GM12864 (cell line): ENCODE results near the gene THEM4.

Experiments
- DNase-seq: peaks from one replicate; pipeline ENCODE4 v3.0.0-alpha.2; 2011; ENCODE audit warnings: low read depth
- H3K4me3 ChIP-seq: 2 replicates; pipeline ENCODE4 v1.5.1; 2011; ENCODE audit warnings: mild to moderate bottlenecking, low read depth, low read length, control low read depth
- TF ChIP-seq, protein P1 (sequence below): IDR thresholded peaks from 2 replicates; pipeline ENCODE4 v1.5.1; 2011; ENCODE audit warnings: low read depth, mild to moderate bottlenecking, moderate library complexity, low read length, control low read depth, inconsistent platforms; ENCODE audit errors: missing control alignments

Gene THEM4

DNA sequence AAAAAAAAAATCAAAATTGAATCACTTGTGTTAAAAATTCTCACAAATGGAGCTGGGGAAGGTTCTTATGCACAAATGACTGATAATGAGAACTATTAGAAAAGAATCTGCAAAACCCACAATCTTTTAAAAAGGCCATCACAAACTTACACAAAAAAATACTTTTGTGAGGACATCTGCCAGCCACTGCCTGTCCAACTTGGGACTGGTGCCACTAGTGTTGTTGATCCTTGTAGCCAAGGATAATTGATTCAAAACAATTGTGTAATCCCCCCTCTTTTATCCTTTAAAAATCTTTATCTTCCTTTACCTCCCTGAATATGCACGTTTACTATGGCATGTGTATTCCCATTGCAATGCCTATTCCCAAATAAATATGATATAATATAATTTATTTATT, 39.2 kb upstream of the THEM4 start:
- DNase-seq = no peak
- TF ChIP-seq, protein P1, sequence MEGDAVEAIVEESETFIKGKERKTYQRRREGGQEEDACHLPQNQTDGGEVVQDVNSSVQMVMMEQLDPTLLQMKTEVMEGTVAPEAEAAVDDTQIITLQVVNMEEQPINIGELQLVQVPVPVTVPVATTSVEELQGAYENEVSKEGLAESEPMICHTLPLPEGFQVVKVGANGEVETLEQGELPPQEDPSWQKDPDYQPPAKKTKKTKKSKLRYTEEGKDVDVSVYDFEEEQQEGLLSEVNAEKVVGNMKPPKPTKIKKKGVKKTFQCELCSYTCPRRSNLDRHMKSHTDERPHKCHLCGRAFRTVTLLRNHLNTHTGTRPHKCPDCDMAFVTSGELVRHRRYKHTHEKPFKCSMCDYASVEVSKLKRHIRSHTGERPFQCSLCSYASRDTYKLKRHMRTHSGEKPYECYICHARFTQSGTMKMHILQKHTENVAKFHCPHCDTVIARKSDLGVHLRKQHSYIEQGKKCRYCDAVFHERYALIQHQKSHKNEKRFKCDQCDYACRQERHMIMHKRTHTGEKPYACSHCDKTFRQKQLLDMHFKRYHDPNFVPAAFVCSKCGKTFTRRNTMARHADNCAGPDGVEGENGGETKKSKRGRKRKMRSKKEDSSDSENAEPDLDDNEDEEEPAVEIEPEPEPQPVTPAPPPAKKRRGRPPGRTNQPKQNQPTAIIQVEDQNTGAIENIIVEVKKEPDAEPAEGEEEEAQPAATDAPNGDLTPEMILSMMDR = no peak
- no peak overlapping the region for H3K4me3 ChIP-seq

DNA sequence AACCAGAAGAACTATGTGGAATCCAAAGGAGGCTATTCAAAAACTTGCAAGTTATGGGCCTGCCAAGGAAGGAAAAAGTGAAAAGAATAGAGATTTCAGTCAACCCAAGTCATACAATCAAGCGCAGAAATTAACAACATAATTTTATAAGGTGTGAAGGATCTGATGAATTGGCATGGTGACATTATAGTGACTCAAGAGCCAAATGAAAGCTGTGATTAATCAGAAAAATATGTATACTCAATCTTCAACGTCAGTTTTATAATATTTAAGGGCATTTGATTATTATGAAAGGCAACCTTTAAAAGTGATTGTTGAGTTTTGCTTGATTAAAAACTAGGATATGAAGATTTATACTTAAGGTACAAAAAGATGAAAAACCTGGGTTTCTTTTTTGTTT, 37.8 kb upstream of the THEM4 start:
- DNase-seq = no peak
- TF ChIP-seq, protein P1 = no peak
- H3K4me3 ChIP-seq = no peak overlapping the region

DNA sequence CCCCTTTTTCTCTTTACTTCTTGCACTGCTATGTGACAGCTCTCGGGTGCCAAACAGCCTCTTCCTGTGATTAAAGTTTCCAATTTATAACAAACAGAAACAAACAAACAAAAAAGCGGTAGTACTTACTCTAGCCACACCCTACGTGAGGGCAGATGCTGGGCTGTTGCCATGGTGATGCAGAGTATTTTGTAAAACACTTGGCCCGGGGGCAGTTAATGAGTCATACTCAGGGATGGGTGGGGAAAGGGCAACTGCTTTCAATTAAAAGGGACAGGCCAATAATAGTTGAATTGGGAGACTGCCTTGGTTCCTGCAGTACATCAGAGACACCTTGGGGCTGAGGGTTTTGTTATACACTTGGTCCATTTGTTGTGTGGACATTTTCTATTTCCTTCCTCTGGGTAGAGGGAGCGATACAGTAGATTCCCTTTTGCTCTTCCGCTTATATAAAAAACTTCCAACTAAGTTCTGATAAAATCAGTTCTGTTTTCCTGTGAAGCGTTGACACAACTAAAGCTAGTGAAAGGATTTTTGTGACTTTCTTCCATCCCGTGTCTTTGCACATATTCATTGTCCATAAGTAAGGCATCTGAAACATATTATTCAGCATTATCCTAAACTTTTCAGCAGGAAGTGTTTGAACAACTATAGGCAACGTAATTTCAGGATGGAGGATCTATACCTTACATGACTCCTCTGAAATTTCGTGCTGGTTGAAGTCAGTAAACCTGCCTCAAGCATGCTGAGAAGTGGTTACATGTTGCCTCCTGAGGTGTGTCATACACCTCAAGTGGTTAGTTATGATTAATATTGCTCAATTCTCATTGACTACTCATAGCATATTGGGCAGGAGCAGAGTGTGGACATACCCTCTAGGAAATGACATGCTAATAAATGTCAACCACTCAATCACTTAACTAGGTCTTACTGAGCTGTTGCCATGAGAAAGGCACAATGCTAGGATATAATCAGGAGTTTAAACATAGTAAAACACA, 36.7 kb upstream of the THEM4 start:
- DNase-seq = no peak
- no peak overlapping the region for H3K4me3 ChIP-seq
- TF ChIP-seq, protein P1 = no peak

DNA sequence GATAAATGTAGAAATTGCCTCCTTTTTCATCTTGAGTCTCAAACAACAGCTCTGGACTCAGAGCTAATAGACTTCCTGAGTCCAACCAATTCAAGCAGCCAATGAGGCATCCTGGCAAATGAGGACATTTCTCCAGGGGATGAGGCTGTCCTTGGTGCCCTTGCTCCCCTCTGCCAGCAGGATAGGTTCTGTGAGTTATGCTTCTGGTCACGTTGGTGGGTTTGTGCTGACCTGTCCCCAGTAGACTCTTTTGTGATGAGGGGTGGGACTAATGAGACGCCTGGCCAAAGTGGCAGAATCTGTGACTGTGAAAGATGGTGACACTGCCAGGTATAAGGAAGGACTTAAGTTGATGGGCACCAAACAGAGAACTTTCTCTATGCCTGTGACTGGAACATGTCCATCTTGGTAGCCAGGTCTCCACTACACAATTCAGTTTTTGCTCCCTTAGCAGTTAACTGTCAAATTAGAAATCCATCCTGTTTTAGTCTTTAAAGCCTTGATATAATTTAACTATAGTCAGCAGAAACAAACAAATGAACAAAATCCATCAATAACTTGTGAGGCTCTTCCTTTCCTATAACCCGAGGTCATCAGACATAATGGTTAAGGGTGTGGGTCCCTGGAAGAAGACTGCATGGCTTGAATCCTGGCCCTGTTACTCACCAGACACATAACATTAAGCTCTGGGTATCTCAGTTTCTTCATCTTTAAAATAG, 35.7 kb upstream of the THEM4 start:
- DNase-seq = no peak
- TF ChIP-seq, protein P1 = no peak
- no peak overlapping the region for H3K4me3 ChIP-seq

DNA sequence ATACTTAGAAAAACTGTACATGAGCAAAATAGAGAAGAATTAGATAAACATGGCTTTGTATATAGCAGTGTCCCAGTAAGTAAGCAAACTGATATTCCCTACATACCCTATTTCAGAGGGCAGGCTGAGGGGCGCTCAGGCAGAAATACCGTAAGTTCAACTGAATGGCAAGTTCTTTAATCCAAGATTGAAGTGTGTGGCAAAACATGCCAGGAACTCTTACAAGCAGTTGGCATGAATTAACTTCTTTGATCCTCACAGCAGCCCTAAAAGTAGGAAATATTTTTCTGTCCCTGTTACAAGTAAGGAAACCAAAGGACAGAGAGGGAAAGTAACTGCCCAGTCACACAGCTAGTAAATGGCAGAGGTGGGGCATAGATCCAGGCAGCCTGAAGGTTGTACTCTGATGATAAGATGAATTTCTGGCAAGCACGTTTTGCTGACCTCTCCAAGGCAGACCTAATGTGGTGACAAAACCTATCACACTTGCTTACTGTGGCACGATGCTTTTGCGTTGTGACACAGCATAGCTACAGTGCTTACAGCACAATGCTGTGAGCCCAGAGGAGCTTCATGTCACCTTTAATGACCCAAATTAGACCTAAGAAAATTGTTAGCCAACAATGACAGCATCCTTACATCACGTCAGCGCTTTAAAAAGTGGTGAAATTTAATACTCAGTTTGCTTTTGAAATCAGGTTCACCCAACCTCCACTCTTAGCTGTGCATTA, 35.0 kb upstream of the THEM4 start:
- no peak for DNase-seq
- no peak overlapping the region for H3K4me3 ChIP-seq
- TF ChIP-seq, protein P1 = no peak

DNA sequence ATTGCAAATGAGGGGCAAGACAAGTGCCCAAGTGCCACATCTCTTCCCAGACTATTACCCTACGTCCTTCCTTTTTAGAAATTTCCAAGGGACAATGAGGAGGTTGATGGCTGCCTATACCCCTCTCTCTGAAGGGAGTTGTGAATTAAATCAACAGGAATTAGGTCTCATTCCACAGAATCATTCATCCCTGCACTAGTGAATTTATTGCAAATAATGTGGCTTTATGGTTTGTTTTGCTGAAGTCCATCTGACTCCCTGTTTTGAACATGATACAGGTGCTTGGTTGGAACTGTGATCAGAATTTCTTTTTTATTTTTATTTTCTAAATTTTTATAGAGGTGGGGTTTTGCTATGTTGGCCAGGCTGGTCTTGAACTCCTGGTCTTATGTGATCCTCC, 34.3 kb upstream of the THEM4 start:
- TF ChIP-seq, protein P1 = no peak
- H3K4me3 ChIP-seq = no peak overlapping the region

More for the DNA sequence above, 34.3 kb upstream of the THEM4 start:
- no peak for DNase-seq
